PFSK-1 (cell line): ENCODE results near the gene SPATS1.
A peak's percentile ranks its signal among the peaks of the same experiment; 100 is the strongest.

ENCODE experiments used
- FOXP2 ChIP-seq: optimal IDR thresholded peaks from 2 replicates; pipeline ENCODE3; 2011; ENCODE audit warnings: borderline replicate concordance, control low read depth, inconsistent platforms; ENCODE audit not compliant: insufficient read depth; ENCODE audit errors: extremely low read length, extremely low read depth
- POLR2AphosphoS5 ChIP-seq: IDR thresholded peaks from 2 replicates; pipeline ENCODE4 v1.6.1; 2012; ENCODE audit warnings: low read depth, mild to moderate bottlenecking, control low read depth, low read length, moderate library complexity
- SIN3A ChIP-seq: IDR thresholded peaks from 2 replicates; pipeline ENCODE4 v1.6.1; 2012; ENCODE audit warnings: mild to moderate bottlenecking, low read length, moderate library complexity, borderline replicate concordance; ENCODE audit not compliant: insufficient read depth
- TAF1 ChIP-seq: IDR thresholded peaks from 2 replicates; pipeline ENCODE4 v1.6.1; 2012; ENCODE audit warnings: low read length, control low read depth, borderline replicate concordance; ENCODE audit not compliant: insufficient read depth
- TF ChIP-seq, protein P1 (sequence below), 2 experiments: IDR thresholded peaks; 2 replicates each; pipeline versions ENCODE4 v1.6.1 to v1.8.0; 2011 to 2012; ENCODE audit warnings: low read depth in 2 of 2, low read length in 2 of 2, control low read depth in 1 of 2, inconsistent platforms in 1 of 2, mild to moderate bottlenecking in 1 of 2, moderate library complexity in 1 of 2; ENCODE audit not compliant: insufficient read depth in 1 of 2

SPATS1 gene

DNA sequence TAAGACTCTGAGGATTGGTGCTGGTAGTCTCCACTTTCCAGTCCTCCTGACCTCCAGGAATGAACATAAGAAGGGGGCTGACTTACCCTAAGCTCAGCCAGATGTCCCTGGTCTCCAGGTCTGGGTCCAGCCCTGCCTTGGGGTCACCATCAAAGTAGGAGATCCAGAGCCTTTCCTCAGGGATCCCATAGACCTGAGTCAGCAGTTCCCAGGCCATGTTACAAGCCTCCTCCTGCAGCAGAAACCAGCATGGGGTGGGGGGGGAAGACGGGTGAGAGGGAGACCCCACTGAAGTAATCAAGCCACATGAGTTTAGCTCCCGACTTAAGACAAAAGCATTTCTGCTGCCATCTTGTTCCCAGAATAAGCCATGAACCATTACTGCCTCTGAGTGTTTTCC lies 31.1 kb upstream of the SPATS1 start:
- TF ChIP-seq POLR2AphosphoS5 (no peak), TAF1 (no peak), FOXP2 (no peak), SIN3A (no peak)
- TF ChIP-seq, protein P1, sequence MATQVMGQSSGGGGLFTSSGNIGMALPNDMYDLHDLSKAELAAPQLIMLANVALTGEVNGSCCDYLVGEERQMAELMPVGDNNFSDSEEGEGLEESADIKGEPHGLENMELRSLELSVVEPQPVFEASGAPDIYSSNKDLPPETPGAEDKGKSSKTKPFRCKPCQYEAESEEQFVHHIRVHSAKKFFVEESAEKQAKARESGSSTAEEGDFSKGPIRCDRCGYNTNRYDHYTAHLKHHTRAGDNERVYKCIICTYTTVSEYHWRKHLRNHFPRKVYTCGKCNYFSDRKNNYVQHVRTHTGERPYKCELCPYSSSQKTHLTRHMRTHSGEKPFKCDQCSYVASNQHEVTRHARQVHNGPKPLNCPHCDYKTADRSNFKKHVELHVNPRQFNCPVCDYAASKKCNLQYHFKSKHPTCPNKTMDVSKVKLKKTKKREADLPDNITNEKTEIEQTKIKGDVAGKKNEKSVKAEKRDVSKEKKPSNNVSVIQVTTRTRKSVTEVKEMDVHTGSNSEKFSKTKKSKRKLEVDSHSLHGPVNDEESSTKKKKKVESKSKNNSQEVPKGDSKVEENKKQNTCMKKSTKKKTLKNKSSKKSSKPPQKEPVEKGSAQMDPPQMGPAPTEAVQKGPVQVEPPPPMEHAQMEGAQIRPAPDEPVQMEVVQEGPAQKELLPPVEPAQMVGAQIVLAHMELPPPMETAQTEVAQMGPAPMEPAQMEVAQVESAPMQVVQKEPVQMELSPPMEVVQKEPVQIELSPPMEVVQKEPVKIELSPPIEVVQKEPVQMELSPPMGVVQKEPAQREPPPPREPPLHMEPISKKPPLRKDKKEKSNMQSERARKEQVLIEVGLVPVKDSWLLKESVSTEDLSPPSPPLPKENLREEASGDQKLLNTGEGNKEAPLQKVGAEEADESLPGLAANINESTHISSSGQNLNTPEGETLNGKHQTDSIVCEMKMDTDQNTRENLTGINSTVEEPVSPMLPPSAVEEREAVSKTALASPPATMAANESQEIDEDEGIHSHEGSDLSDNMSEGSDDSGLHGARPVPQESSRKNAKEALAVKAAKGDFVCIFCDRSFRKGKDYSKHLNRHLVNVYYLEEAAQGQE (IDR thresholded peaks at IDR 0.05; ENCODE audit: insufficient read depth in 1 of 2, low read depth in 2 of 2, low read length in 2 of 2) = no peak

DNA sequence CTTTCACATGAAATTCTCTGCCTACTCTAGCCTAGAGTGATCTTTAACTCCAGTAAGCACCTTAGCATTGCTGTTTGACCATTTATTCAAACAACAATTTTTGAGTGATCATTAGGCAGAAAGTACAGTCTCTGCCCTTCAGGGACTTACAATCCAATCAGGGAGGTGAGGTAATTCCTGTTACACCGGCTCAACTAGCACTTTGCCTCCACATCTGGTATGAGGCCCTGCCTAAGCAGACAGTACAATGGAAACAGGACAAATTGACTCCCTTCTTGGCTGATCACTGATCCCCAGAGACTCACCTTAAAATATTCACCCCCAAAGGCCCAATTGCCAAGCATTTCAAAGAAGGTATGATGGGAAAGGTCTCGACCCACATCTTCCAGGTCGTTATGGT lies 30.7 kb upstream of the SPATS1 start:
- TF ChIP-seq POLR2AphosphoS5 (no peak), TAF1 (no peak), FOXP2 (no peak), SIN3A (no peak)
- TF ChIP-seq, protein P1 (IDR thresholded peaks at IDR 0.05; ENCODE audit: insufficient read depth in 1 of 2, low read depth in 2 of 2, low read length in 2 of 2) = no peak

DNA sequence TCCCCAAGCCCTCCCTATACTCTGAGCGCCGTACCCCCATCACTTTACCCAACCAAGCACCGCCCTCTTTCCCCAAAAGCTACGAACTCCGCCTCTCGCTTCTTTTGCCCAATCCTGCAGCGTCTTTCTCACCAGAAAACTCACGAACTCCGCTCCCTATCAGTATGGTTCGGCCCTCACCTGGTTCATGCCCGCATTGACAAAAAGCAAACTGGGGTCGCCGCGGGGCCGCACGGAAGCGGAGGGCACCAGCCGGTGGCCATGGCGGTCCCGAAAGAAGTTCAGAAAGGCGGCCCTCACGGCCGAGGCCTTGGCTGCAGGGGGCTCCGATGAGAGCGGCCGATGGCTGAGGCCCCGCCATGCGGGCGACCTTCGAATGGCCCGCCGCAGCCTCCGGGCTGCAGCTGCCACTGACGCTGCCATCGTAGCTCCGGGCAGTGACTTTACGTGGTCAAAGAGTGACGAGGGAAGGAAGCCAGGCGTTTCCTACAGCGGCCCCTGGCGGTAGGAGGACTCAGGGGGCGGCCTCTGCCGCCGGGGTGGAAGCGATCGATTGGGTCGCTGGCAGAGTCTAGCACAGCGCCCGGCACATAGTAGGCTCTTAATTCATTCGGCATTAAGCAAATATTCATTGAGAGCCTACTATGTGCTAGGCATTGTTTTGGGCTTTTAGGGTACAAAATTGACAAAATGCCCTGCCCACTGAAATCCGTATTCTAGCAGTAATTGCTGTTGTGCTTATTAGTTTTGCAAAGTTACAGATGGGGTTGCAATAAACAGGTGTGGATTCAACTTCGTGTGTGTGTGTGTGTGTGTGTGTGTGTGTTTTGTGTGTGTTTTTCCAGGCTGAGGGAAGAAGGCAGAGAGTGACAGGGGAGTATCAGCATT lies 29.3 kb upstream of the SPATS1 start, which contains the start of gene AARS2:
Gene AARS2 (minus strand): TSS at position 447 of the 888 bp plus-strand sequence. CDS start 24 bp downstream, at position 423.
- TF ChIP-seq FOXP2 (peak; percentile 81), SIN3A (no peak), POLR2AphosphoS5 (peak; percentile 99), TAF1 (peak; percentile 99)
- TF ChIP-seq, protein P1 (IDR thresholded peaks at IDR 0.05; ENCODE audit: insufficient read depth in 1 of 2, low read depth in 2 of 2, low read length in 2 of 2) = peak in 1 of 2 experiments; percentile 73; a peak in 2 of 4 replicates

DNA sequence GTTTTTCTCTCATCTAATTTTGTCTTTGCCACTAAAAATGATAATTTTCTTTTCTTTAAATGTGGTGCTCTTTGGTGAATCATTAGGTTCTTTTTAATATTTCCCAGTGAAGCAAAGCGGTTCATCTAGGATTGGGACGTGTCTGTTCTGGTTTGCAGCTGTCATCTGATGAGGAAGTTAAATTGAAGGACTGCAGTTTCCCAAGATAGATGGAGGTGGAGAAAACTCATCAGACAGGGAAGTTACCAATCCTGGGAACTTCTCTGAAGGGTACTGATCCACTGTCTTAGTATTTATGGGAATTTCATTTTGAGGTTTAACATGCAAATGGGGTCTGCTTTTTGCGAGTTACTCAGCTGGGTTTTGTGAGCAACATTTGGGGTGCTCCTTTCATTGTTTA lies 26.9 kb upstream of the SPATS1 start:
- TF ChIP-seq, protein P1 (IDR thresholded peaks at IDR 0.05; ENCODE audit: insufficient read depth in 1 of 2, low read depth in 2 of 2, low read length in 2 of 2) = no peak
- TF ChIP-seq TAF1 (no peak), FOXP2 (no peak), SIN3A (no peak), POLR2AphosphoS5 (no peak)
